IPS-NIHi7 (cell line): ENCODE data around the gene SLC6A1.

ENCODE experiments used
- DNase-seq: peaks from one replicate; pipeline ENCODE4 v3.0.0; 2012; ENCODE audit warnings: mixed read lengths; ENCODE audit errors: extremely low spot score

Gene SLC6A1

DNA sequence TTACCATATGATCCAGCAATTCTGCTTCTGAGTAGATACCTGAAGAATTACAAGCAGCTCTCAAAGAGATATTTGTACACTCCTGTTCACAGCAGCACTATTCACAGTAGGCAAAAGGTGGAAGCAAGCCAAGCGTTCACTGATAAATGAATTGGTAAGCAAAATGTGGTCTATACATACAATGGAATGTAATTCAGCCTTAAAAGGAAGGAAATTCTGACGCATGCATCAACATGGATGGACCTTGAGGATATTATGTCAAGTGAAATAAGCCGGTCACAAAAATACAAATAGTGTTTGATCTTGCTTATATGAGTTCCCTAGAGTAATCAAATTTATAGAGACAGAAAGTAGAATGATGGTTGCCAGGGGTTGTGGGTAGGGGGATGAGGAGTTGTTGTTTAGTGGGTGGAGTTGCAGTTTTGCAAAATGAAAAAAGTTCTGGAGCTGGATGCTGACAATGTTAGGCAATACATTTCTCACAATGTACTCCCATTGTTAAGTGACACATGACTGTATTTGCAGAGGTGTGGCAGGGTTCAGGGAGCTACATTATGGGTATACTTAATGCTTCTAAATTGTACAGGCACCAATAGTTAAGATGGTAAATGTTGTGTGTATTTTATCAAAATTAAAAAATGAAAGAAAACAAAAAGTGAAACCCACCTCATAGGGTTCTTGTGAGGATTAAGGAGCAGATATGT is 26.7 kb downstream of the SLC6A1 start:
- no peak for DNase-seq

DNA sequence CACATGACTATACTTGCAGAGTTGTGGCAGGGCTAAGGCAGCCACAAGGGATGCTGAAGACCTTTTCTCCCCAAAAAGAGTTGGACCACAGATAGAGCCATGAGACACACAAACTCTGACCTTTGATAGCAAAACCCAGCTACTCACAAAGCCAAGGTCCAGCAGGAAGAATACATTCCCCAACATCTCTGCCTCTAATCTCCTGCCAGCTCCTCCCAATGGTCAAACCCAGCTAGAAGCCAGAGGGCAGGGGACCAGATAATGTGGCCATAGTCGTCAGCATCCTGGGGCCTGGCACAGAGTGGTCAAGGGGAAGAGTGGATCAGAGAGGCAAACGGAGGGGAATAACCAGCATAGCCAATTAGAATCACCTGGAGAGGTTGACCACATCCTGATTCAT is 28.2 kb downstream of the SLC6A1 start:
- DNase-seq, result no peak

DNA sequence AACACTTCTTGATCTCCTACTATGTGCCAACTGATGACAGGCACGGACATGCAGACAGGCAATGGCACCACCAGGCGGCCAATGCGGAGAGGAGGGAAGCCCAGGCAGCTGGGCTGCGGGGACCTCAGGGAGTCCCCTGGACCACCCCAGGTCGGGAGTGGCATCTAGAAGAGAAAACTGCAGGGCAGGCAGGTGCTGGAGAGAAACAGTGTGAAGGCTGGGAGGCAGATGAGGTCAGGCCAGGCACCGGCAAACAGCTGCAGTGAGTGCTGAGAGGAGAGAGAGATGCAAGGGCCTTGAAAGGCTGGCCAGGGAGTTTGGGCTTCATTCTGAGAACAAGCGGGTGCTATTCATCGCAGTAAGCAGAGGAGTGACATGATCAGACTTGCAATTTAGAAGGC is 29.1 kb downstream of the SLC6A1 start:
- peak; percentile 51 for DNase-seq

DNA sequence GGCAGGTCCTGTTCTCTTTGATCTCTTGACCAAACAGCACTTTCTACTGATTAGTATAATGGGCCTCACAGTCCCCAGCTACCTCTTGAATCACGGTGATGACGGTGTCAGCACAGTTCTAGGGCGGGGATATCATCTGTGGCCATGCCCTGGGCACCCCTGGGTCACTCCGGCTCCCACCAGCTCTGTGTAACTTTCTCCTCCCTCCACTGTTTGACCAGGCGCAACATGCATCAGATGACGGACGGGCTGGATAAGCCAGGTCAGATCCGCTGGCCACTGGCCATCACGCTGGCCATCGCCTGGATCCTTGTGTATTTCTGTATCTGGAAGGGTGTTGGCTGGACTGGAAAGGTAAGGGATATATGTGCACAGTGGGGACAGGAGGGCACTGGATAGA is 29.6 kb downstream of the SLC6A1 start:
- DNase-seq, result no peak

DNA sequence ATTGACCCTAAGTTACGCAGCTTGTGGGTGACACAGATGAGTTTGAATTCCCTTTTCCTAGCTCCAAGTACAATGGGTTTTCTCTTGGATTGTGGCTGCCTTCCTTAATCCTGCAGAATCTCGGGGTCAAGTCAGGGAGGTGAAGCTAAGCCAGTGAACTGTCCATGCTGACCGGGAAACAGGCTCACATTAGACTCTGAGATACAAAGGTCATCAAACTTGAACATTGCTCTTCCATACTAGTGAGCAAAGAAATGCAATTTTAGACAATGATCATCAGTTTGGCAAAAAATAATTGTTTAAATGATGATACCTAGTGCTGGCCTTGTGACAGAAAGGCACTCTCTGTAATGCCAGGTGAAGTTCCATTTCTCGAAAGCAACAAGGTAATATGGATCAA is 31.6 kb downstream of the SLC6A1 start:
- DNase-seq, result no peak

DNA sequence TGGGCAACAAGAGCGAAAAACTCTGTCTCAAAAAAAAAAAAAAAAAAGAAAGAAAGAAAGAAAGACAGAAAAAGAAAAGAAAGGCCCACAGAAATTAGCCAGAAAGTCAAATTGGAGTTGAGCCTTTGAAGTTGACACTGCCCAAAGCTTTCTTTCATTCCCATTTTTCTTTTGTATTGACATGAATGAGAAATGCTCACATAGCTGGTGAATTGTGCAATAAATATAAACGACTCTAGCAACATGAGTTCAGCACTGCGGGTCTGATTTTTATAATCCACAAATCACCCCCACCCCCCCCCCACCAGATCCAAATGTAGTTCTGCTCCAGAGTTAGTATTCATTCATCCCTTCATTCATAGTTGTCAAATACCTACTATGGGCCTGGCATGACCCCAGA is 37.4 kb downstream of the SLC6A1 start:
- no peak for DNase-seq

DNA sequence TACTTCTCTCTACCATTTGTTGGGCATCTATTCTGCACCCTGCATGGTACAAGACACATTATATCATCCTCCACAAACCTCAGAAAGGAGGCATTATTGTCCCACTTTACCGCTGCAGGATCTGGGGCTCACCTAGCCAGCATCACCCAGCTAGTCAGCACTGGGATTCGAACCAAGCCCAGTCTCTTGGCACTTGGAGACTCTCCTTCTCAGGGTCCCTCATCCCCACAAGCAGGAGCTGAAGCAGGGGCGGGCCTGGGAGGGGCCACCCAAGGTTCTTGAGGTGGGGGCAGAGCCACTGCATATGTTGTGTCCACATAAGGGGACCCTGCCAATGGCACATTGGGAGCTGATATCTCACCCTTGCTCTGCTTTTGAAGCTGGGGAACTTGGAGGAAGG is 41.3 kb downstream of the SLC6A1 start:
- no peak for DNase-seq

DNA sequence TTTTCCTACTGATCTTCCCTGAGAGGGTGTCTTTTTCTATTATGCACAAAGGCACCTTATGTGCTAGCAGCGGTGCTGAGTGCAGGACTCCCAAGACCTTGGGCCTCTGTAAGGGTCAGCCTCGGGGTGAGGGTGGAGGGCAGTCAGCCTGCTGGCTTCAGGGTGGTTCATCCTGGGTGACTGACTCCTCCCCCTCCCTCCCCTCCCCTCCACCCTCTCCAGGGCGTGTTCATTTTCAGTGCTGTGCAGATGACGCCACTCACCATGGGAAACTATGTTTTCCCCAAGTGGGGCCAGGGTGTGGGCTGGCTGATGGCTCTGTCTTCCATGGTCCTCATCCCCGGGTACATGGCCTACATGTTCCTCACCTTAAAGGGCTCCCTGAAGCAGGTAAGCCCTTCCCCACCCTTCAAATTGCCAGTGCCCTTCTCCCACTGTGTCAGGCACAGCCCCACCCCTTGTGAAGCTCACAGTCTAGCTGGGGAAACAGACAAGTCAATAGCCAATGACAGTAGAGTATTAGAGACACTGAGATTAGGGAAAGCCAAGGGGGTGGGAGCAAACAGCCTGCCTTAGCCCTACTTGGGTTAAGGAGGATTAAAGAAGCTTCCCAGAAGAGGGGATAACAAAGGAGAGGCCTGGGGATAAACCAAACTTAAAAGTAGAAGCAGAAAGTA is 41.9 kb downstream of the SLC6A1 start:
- DNase-seq, result no peak

DNA sequence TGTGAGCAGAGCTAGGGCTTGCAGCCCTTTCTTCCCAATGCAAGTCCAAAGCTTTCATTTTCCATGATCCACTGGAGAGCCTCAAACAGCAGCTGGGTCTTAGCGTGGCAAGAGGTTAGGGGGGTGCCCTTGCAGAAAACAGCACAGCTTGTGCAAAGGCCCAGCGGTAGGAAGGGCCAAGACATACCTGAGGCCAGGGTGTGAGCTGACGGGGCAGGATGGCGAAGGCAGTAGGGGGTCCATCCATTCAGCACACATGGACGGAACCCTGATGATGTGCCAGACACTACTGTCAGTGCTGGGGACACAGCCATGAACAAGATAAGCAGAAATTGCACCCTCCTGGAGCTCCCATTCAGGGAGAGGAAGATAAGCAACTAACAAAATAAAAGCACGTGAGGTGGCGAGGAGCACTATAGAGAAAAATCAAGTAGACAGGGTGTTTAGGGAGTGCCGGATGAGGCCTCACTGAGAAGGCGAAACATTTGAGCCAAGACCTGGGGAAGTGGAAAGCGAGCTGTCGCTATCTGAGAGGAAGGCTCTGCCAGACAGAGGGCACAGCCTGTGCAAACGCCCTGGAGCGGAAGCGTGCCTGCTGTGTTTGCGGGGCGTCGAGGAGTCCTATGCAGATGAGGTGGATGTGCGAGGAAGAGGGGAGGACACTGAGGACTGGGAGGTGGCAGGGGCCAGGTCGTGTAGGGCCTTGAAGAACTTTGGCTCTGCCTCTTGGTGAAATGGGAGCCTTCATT is 43.4 kb downstream of the SLC6A1 start:
- DNase-seq, result no peak

DNA sequence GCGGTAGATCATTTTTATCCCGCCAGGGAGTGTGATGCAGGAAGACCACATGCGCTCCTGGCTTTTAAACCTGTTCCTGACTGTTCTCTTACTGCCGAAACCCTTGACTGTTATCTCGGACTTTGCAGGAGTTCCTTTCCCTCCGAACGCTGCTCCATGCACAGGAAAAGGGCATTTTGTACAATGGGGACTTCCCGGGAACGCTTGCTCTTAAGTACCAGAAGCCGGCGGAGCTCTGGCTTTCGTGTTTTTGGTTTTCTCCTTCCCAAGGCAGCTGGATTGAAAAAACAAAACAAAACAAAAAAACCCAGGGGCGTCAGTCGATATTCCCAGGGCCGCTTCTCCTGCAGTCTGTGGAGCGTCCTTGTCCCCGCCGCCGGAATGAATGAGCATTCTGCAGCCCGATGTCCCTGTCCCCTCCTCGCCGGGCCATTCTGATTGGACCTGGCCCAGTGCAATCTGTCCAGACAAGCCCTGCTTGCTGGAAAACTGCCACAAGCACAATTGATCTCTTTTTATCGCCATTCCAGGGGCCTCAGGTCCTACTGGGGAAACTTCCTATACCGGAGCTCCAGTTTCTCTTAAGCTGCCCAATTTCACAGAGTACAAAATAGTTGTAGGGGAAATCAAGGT is 44.8 kb downstream of the SLC6A1 start:
- DNase-seq, result no peak

DNA sequence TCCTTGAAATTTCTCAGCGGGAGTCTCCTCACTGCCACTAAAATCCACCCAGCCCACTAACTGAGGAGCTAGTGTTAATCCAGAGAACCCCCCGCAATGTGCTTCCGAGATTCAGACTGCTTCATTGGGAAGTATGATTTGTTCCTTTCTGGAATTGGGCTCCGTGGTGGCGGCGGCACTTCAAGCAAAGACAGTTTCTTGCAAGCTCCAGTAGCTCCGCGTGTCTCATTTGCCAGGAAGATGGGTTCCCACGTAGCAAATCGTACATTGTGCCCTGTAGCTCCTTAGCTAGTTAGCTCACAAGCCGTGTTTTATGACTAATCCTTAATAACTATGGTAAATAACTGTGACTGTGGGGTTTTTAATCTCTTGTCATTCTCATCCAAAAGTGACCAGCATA is 45.4 kb downstream of the SLC6A1 start:
- no peak for DNase-seq

DNA sequence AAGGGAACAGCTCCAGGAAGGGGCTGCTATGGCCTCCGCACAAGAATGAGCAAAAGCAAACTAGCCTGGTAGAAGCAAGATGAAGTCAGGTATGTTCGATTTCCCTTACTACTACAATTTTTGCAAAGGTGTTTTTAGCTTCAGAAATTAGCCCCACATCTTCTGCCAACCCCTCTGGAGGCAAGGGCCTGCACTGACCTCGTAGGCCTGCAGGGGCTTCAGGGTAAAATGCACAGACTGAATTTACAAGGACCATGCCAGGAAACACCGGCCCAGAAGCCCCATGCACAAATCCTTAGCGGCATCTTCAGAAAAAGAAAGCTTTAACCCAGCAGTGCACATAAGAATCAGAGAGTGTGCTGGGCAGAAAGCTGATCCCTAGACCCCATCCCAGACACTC is 53.0 kb downstream of the SLC6A1 start:
- DNase-seq, result peak; percentile 47

DNA sequence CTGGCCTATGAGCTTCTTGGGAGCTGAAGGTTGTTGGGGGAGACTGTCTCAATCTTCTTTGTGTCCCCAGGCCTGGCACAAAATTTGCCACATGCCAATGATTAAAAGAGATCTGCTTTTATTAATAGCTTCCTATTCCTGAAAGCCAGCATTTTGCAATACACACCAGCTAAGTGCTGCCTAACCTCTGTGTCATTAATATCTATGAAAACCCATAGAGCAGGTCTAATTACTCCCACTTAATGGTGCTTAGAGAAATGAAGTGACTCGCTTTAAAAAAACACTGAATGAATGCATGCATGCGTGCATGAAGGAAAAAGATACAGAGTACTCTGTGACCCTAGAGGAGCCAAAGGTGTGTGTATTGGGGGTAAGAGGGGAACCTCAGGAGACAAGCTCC is 55.0 kb downstream of the SLC6A1 start:
- DNase-seq, result no peak

DNA sequence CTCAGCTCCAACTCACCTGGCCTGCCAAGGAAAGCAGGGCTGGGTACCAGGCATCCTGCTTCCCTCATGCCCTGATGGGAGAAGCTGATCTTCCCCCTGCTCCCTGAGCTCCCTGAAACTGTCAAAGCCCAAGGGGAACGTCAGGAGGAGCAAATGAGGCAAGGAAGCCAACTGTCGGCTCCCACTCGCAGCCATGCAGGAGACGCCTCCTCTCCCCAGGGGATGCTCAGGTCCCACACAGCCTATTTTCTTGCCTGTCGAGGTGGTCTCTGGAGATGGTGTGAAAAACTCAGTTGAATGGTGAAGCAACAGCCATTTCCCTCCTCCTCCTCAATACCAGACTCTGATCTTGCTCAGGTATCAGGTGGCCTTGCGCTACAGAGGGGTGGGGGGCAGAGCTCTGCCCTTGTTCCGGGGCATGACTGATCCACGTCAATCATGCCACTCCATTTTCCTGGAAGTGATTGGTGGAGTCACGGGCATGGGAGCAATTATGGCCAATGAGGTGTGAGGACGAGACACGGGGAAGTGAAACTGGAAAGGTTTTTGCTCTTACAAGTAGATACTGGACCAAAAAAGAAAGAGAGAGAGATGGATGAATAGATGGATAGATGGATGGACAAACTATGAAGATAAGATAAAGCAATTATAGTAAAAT is 58.2 kb downstream of the SLC6A1 start:
- no peak for DNase-seq

DNA sequence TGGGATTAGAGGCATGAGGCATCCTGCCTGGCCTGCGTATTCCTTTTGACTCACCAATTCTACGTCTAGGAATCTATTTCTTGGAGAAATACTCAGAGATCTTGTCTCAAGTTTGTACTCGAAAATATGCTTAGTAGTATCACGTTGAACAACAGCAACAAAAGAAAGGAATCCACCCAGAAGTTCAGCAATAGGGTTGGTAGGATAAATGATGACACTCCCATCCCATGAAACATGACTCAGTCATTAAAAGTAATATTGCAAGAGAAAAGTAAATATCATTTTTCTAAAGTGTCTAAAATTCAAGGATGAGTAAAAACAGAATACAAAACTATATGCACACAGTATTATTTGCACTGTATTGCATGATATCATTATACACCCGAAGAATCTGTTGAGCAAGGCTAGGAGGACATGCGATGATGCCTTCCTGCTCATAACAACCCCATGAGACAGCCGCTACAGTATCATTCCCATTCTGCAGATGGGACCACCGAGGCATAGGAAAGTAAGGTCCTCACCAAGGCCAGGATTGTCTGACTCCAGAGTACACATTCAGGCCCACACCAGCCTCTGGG is 61.5 kb downstream of the SLC6A1 start:
- no peak for DNase-seq

DNA sequence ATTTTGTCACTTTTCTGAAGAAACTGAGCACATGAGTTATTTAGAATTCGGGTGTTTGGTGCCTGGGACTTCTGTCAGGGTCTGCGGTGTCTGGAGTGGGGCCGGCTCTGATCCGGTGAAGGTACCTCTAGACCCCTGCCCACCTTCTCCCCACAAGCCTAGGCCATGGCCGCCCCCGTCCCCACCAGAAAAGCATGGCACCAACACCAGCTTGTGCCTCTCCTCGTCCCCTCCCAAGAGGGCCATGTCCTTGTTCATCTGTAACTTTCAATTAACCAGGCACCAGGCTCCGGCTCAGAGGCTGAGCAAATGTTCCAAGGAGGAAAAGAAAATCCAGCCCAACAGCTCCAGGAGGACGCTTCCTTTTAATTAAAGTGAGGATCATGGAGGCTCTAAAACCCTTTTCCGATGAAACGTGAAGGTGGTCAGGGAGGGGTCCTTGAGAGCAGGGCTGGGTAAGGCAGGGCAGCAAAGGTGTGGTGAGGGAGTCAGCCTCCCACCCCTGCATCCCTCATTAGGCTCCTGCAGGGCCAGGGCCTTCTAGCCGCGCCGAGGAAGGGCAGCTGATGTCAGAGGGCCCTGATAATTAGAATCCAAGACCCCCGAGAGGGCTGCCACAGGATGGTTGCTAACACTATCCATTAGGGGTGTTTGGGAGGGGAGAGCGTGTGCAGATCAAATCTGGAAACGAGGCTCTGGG is 62.3 kb downstream of the SLC6A1 start:
- no peak for DNase-seq

DNA sequence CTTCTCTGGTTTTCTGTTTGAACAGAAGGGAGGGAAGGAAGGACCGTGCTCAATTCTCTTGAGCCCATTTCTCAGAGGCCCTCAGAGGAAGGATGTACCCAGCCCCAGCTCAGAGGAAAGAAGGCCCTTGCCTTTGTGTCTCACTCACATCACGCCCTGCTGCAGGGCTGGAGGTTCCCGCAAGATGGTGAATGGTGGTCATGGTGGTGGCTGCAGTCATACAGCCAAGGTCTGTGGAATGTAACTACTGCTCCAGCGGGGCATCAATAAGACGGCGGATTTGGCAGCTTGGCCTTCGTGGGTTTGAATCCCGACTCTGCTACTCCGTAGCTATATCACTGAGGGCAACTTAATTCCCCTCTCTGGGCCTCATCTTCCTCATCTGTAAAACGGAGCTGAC is 62.9 kb downstream of the SLC6A1 start:
- no peak for DNase-seq

DNA sequence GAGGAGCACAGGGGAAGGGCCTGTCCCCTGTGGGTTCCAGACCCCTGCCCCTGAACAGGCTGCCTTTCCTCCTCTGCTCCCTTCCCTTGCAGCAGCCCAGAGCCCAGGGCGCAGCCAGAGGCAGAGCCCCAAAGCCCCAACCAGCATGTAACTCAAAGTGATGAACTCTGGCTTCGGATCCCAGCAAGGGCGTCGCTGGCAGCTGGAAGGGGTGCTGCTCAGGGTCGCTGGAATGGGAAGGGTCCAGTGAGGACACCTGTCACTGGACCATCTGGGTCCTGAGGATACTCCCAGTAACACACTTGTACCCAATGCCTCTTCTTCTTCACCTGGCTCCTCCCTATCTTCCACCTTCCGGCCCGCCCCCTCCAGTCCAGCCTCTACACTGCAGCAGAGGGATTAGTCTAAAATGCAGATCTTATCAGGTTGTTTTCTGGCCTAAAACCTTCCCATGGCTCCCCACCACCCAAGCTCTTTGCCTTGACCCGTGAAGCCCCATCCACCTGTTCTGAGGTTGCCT is 64.0 kb downstream of the SLC6A1 start:
- DNase-seq, result no peak

DNA sequence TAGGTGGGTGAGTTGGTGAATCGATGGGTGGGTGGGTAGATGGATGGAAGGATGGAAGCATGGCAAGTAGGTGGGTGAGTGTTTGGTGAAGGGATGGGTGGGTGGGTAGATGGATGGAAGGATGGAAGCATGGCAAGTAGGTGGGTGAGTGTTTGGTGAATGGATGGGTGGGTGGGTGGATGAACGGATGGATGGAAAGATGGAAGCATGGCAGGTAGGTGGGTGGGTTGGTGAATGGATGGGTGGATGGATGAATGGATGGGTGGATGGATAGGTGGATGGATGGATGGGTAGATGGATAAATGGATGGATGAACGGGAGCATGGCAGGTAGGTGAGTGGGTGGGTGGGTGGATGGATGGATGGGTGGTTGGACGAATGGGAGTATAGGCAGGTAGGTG is 65.1 kb downstream of the SLC6A1 start:
- DNase-seq, result no peak

DNA sequence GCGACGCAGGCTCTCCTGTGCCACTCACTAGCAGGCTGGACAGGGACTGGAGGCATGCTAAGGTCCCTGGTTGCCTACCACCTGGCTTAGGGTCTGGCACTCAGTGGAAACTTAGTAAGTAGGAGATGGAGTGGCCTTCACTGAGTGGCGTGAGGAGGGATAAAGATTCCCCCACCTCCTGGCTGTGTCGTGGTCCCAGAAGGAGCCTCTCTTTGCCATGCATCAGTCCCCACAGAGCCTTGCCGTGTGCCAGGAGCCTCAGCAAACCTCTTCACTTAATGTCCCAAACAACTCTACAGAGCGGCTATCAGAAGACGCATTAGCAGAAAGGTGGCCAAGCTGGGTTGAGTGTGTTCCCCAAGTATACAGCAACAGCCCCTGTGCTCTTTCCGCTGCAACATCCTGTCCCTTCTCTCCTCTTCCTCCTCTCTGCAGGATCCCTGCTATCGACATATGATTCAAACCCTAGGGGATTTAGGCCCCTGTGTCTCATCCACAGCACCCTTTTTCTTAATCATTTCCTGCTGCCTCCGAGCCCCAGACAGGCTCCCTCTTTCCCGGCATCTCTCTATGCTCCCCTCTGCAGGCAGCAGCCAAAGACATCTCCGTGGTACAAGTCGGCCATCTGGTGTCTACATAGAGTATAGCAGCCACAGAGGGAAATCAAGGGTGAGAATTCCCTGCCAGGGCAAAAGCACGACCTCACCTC is 66.7 kb downstream of the SLC6A1 start:
- peak; percentile 85 for DNase-seq
